Measurements from ENCODE around the gene PLCD3.

DNA sequence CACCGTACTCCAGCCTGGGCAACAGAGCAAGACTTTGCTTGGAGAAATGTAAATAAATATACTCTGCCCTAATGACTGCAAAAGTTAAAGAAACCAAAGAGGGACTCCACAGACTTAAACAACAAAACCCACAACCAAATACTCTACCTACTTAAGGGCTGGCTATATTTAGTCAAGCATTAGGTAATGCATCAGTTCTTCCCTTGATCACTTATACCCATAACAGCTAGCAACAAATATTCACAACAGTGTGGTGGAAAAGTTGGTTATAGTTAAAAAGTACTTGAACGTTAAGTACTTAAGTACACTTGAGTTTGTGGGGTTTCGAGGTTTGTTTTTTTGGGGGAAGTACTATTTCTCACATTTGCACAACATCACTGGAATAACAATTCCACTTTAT is 23.9 kb upstream of the PLCD3 start:
- TF ChIP-seq, protein P1, sequence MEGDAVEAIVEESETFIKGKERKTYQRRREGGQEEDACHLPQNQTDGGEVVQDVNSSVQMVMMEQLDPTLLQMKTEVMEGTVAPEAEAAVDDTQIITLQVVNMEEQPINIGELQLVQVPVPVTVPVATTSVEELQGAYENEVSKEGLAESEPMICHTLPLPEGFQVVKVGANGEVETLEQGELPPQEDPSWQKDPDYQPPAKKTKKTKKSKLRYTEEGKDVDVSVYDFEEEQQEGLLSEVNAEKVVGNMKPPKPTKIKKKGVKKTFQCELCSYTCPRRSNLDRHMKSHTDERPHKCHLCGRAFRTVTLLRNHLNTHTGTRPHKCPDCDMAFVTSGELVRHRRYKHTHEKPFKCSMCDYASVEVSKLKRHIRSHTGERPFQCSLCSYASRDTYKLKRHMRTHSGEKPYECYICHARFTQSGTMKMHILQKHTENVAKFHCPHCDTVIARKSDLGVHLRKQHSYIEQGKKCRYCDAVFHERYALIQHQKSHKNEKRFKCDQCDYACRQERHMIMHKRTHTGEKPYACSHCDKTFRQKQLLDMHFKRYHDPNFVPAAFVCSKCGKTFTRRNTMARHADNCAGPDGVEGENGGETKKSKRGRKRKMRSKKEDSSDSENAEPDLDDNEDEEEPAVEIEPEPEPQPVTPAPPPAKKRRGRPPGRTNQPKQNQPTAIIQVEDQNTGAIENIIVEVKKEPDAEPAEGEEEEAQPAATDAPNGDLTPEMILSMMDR (IDR thresholded peaks at IDR 0.05; ENCODE audit: low read depth, low read length): no peak
- TF ChIP-seq POLR2A (IDR thresholded peaks at IDR 0.05; ENCODE audit: extremely low read depth, insufficient read length) (no peak), MYC (IDR thresholded peaks at IDR 0.05; ENCODE audit: low read depth, low read length) (no peak)
- TF ChIP-seq, protein P2, sequence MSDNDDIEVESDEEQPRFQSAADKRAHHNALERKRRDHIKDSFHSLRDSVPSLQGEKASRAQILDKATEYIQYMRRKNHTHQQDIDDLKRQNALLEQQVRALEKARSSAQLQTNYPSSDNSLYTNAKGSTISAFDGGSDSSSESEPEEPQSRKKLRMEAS (IDR thresholded peaks at IDR 0.05; ENCODE audit: low read depth, low read length): no peak
